ENCODE data around the gene MYCL. TPM values are rescaled to one million over a fixed set of nuclear protein-coding genes. Genes with fewer than 3 reads are reported as not detected.
A peak's percentile ranks its signal among the peaks of the same experiment; 100 is the strongest.

The MYCL gene
- total and polyA plus RNA-seq, 2 of the 8 experiments (the other 6 are each of a cell fraction or from before 2014, with no cell fraction given) = 20.3 to 28.8 TPM

DNA sequence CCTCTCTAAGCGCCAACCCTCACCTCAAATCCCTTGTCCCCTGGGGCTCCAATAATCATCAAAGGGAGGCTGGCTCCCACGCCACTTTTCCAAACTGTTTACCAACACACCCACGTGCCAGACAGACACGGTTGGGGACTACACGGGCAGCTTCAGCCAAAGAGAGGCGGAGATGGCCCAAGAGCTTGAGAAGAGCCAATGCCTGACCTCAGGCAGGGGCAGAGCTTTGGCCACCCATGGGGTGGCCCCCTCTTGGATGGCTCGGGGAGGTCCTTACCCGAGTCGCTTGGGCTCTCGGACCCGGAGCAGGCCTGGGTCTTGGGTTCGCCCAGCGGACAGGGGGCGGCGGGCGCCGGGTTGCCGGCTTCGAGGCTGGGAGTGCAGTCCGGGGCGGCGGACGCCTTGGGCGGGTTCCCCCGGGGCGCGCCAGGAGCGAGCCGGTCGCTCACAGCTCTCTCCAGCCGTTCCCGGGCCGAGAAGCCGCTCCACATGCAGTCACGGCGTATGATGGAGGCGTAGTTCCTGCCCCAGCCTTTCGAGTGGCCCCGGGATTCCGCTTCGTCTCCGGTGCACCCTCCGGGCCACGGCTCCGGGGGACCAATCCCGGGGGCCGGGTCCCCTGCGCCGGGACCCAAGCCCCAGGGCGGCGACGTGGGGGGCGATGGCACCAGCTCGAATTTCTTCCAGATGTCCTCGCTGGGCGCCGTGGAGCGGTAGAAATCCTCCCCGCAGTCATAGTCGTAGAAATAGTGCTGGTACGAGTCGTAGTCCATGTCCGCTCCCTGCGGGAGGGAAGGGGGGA lies 854 bp downstream of the MYCL start:
- Histone ChIP-seq H3K9ac (replicated peaks in 1 of 4; ENCODE audit: extremely low read depth in 1 of 4, low read depth in 3 of 4, low read length in 3 of 4) (peak overlapping the region; percentile 25 to 73 (median 64); a peak in 6 of 7 replicates), H3K4me1 (replicated peaks in 1 of 4; ENCODE audit: control insufficient read depth in 3 of 4, insufficient read depth in 4 of 4, low read length in 3 of 4) (peaks cover 14 to 33% (median 18%) of the 10 kb centered on the region in 4 experiments; a peak in 6 of 7 replicates), H3K23me2 (ENCODE audit: low read depth, low read length) (peaks cover 21% of the 10 kb centered on the region), H3K27ac (ENCODE audit: low read depth, low read length) (no peak overlapping the region), H3K27me3 (replicated peaks in 1 of 4; ENCODE audit: control insufficient read depth in 3 of 4, extremely low read depth in 1 of 4, insufficient read depth in 3 of 4, low read length in 3 of 4) (peaks cover 3 to 12% (median 10%) of the 10 kb centered on the region in 4 experiments; a peak in 6 of 7 replicates), H4K5ac (ENCODE audit: insufficient read length, low read depth, low read length) (peak overlapping the region; percentile 27), H2BK120ac (replicated peaks; ENCODE audit: low read depth, low read length) (no peak overlapping the region), H3K4me3 (ENCODE audit: extremely low read depth in 1 of 4, insufficient read depth in 2 of 4, low read depth in 3 of 4, low read length in 4 of 4) (peak overlapping the region; percentile 81 to 89 (median 84)), H2BK5ac (ENCODE audit: low read depth, low read length) (no peak overlapping the region; the same call in 1 of the 2 replicates), H3K79me2 (ENCODE audit: control insufficient read depth in 1 of 2, insufficient read depth in 2 of 2, low read length in 2 of 2) (peaks cover 0 to 10% of the 10 kb centered on the region in 2 experiments; a peak in 1 of 4 replicates), H3K36me3 (ENCODE audit: control insufficient read depth in 2 of 4, insufficient read depth in 4 of 4, low read length in 3 of 4) (peaks cover 0 to 6% (median 0%) of the 10 kb centered on the region in 4 experiments; a peak in 1 of 8 replicates), H4K8ac (ENCODE audit: extremely low read depth, insufficient read depth, low read length) (peak overlapping the region; percentile 85; the same call in 1 of the 2 replicates), H2BK20ac (ENCODE audit: low read length) (no peak overlapping the region), H3K4me2 (ENCODE audit: insufficient read depth in 1 of 2, low read depth in 2 of 2, low read length in 2 of 2) (peak overlapping the region; percentile 78 to 90), H2BK15ac (ENCODE audit: low read length) (0 out of 2 replicates have a peak overlapping the region, but pooled peaks have one; percentile 72), H3K9me3 (ENCODE audit: insufficient read depth in 2 of 2, low read depth in 1 of 2, low read length in 1 of 2) (no peaks in the 10 kb centered on the region), H3K14ac (ENCODE audit: insufficient read length) (no peak overlapping the region), H3K18ac (ENCODE audit: extremely low read depth, low read length) (peak overlapping the region; percentile 22; the same call in 1 of the 2 replicates), H2AFZ (ENCODE audit: low read length) (no peak overlapping the region), H2AK5ac (ENCODE audit: low read depth, low read length) (no peak overlapping the region), H2BK12ac (ENCODE audit: low read depth, low read length) (no peak overlapping the region; the same call in 1 of the 2 replicates), H3K4ac (replicated peaks; ENCODE audit: insufficient read length, low read depth, low read length) (no peak overlapping the region), H3K23ac (ENCODE audit: insufficient read length) (no peak overlapping the region), H3K79me1 (ENCODE audit: low read depth, low read length) (no peaks in the 10 kb centered on the region), H4K20me1 (replicated peaks in 1 of 2; ENCODE audit: control insufficient read depth in 1 of 2, insufficient read depth in 2 of 2, low read length in 2 of 2) (no peaks in the 10 kb centered on the region), H4K91ac (replicated peaks; ENCODE audit: insufficient read length, low read length) (no peak overlapping the region), H3K56ac (replicated peaks; ENCODE audit: insufficient read length, low read depth, low read length) (peak overlapping the region; percentile 9)
- POLR2A ChIA-PET (ENCODE audit: partially characterized antibody) = interaction anchor here (0.7 to 4.8 kb wide), 20 partner anchors 8 to 144 kb away, joined by 3 to 43 read pairs (median 6); partner anchors contain the start of genes CAP1, MFSD2A and TRIT1
- FAIRE-seq = no peak
- peak in 1 of 2 experiments; percentile 67 for DNase-seq (ENCODE audit: low read depth in 1 of 2, low spot score in 2 of 2)
- WGBS, 2 experiments (ENCODE audit: extremely low coverage in 1 of 2, insufficient coverage in 1 of 2, insufficient read length in 1 of 2, insufficient replicate concordance in 2 of 2, low coverage in 1 of 2, low lambda C conversion rate in 2 of 2, missing lambda C conversion rate in 1 of 2) = 2% methylated on average over 64 of the region's 64 CpGs; no CpG with 5 or more reads in 1 of the 2 experiments
- CTCF ChIA-PET (ENCODE audit: partially characterized antibody) = interaction anchor here (1.3 to 17.0 kb wide), 7 partner anchors 9 to 83 kb away, joined by 3 to 184 read pairs (median 12); no protein-coding TSS in a partner anchor
- no peak for TF ChIP-seq BCL11A (IDR thresholded peaks at IDR 0.05; ENCODE audit: low read depth in 2 of 2, low read length in 2 of 2)
- no peak for TF ChIP-seq POLR2AphosphoS5 (IDR thresholded peaks at IDR 0.05; ENCODE audit: low read depth, low read length)
- TF ChIP-seq TAF1 (IDR thresholded peaks at IDR 0.05; ENCODE audit: low read depth, low read length) = no peak
- peak; percentile 43 for TF ChIP-seq EZH2 (IDR thresholded peaks at IDR 0.05; ENCODE audit: low read depth, low read length, severe bottlenecking)
- TF ChIP-seq USF2 (IDR thresholded peaks at IDR 0.05; ENCODE audit: low read length) = no peak
- TF ChIP-seq, protein P1, sequence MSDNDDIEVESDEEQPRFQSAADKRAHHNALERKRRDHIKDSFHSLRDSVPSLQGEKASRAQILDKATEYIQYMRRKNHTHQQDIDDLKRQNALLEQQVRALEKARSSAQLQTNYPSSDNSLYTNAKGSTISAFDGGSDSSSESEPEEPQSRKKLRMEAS (IDR thresholded peaks at IDR 0.05) = peak; percentile 57; the same call in 1 of the 2 replicates
- TF ChIP-seq MAFK (IDR thresholded peaks at IDR 0.05; ENCODE audit: low read depth, low read length) = no peak
- no peak for TF ChIP-seq PHF8 (conservative IDR thresholded peaks at IDR 0.05; ENCODE audit: low read depth, low read length)
- TF ChIP-seq EP300 (IDR thresholded peaks at IDR 0.05; ENCODE audit: borderline replicate concordance in 1 of 2, low read depth in 2 of 2, low read length in 2 of 2) = no peak

Measured in H1 (cell line).